GM19467 (cell line): ENCODE data around the gene RHOV.

Experiments
- ATAC-seq: cut with Tn5 transposase; IDR thresholded peaks from one replicate; pipeline ENCODE4 v1.9.1; 2021; ENCODE audit warnings: mild to moderate bottlenecking, moderate library complexity; ENCODE audit not compliant: unreplicated experiment

Gene RHOV

GRCh38 chr15:40904552-40905201, 30.6 kb upstream of the RHOV start:
- ATAC-seq: no peak

GRCh38 chr15:40902605-40903561, 28.8 kb upstream of the RHOV start:
- no peak for ATAC-seq

GRCh38 chr15:40901053-40901443, 27.0 kb upstream of the RHOV start:
- no peak for ATAC-seq

GRCh38 chr15:40900256-40901052, 26.4 kb upstream of the RHOV start:
- ATAC-seq: no peak

- ATAC-seq: no peak
Measured at GRCh38 chr15:40899536-40900207, 25.6 kb upstream of the RHOV start.

- ATAC-seq: no peak
Measured at GRCh38 chr15:40894681-40895448, 20.8 kb upstream of the RHOV start.

GRCh38 chr15:40893733-40894680, 20.0 kb upstream of the RHOV start, which contains the start of gene VPS18:
Gene VPS18 (plus strand): TSS chr15:40894450. CDS start chr15:40894769, 319 bp downstream.
- ATAC-seq: peak; percentile 81

- no peak for ATAC-seq
Measured at GRCh38 chr15:40893019-40893670, 19.1 kb upstream of the RHOV start.

GRCh38 chr15:40892447-40893012, 18.5 kb upstream of the RHOV start:
- no peak for ATAC-seq

GRCh38 chr15:40891810-40892446, 17.9 kb upstream of the RHOV start:
- ATAC-seq: no peak

GRCh38 chr15:40891138-40891537, 17.1 kb upstream of the RHOV start:
- no peak for ATAC-seq

- ATAC-seq: no peak
Measured at GRCh38 chr15:40889112-40889511, 15.1 kb upstream of the RHOV start.

GRCh38 chr15:40886586-40886985, 12.6 kb upstream of the RHOV start:
- ATAC-seq: no peak

GRCh38 chr15:40881351-40881750, 7.3 kb upstream of the RHOV start:
- no peak for ATAC-seq

- no peak for ATAC-seq
Measured at GRCh38 chr15:40879609-40880008, 5.6 kb upstream of the RHOV start.

- peak; percentile 58 for ATAC-seq
Measured at GRCh38 chr15:40878785-40879184, 4.8 kb upstream of the RHOV start.

- ATAC-seq: no peak
Measured at GRCh38 chr15:40877694-40878093, 3.7 kb upstream of the RHOV start.
